GM12878 (cell line): ENCODE data around the gene TNKS2. TPM values are rescaled to one million over a fixed set of nuclear protein-coding genes. Genes with fewer than 3 reads are reported as not detected.

Source experiments
- ATAC-seq: fragments of 200-7000 bp; cut with Tn5 transposase; 3 replicates; pipeline ENCODE4 v1.9.1; 2020; ENCODE audit warnings: mild to moderate bottlenecking, moderate library complexity
- BruUV-seq: library from RNA; stranded (reverse); fragments of 400-500 nt; replicated peaks from 2 replicates; lab custom pipeline; 2021; lab: Mats Ljungman, UMichigan
- CTCF ChIA-PET: fragments of 300-600 bp; sonication (Branson Sonifier 250); formaldehyde crosslinking; extraction: SDS; loops from one replicate; lab custom pipeline; 2021; ENCODE audit warnings: inconsistent platforms; lab: Yijun Ruan, JAX
- POLR2A ChIA-PET: fragments of 350-600 bp; formaldehyde crosslinking; extraction: SDS; loops from one replicate; lab custom pipeline; 2021; ENCODE audit warnings: inconsistent platforms; lab: Charles Lee
- RAD21 ChIA-PET: fragments of 300-600 bp; sonication (Branson Sonifier 250); formaldehyde crosslinking; loops from one replicate; lab custom pipeline; 2023; ENCODE audit warnings: antibody characterized with exemption; ENCODE audit not compliant: unreplicated experiment; lab: Charles Lee
- SMC1A ChIA-PET: fragments of 300-600 bp; sonication (Branson Sonifier 250); formaldehyde crosslinking; loops from one replicate; lab custom pipeline; 2023; ENCODE audit not compliant: unreplicated experiment, uncharacterized antibody; lab: Charles Lee
- DNase-seq: peaks from one replicate; pipeline ENCODE4 v3.0.0-alpha.2; 2011; ENCODE audit warnings: low read depth, low spot score
- FAIRE-seq: peaks from 3 replicates; lab custom pipeline; 2011; peaks lifted over from hg19 to GRCh38; lab: Jason Lieb, UNC
- H2AFZ ChIP-seq: 2 replicates; pipeline ENCODE4 v1.6.0; 2011; ENCODE audit warnings: low read depth, low read length, control low read depth; ENCODE audit not compliant: control insufficient read depth
- H3K27ac ChIP-seq: 2 replicates; pipeline ENCODE4 v1.5.1; 2011; ENCODE audit warnings: control low read depth; ENCODE audit not compliant: control insufficient read depth, insufficient read depth
- H3K27me3 ChIP-seq, 2 experiments: replicated peaks in 1 of 2; 2 replicates each; pipeline versions ENCODE4 v1.6.0 to v1.6.1; 2011; ENCODE audit warnings: low read length in 1 of 2; ENCODE audit not compliant: control insufficient read depth in 2 of 2, insufficient read depth in 2 of 2
- H3K36me3 ChIP-seq, 2 experiments: 2 replicates each; pipeline ENCODE4 v1.5.1; 2011; ENCODE audit warnings: low read length in 1 of 2; ENCODE audit not compliant: control insufficient read depth in 2 of 2, insufficient read depth in 2 of 2
- H3K4me1 ChIP-seq: 2 replicates; pipeline ENCODE4 v1.6.1; 2011; ENCODE audit warnings: mild to moderate bottlenecking, low read length, moderate library complexity, mixed read lengths; ENCODE audit not compliant: control insufficient read depth, insufficient read depth
- H3K4me2 ChIP-seq: 2 replicates; pipeline ENCODE4 v1.6.0; 2011; ENCODE audit warnings: control low read depth; ENCODE audit not compliant: control insufficient read depth, insufficient read depth
- H3K4me3 ChIP-seq: fragments of 200-600 bp; sonication (generic); 2 replicates; pipeline ENCODE4 v1.5.1; 2016
- H3K79me2 ChIP-seq: 2 replicates; pipeline ENCODE4 v1.6.0; 2011; ENCODE audit warnings: low read length; ENCODE audit not compliant: control insufficient read depth, insufficient read depth
- H3K9ac ChIP-seq: 2 replicates; pipeline ENCODE4 v1.8.0; 2011; ENCODE audit warnings: low read length, control low read depth, mixed read lengths; ENCODE audit not compliant: control insufficient read depth, insufficient read depth
- H3K9me3 ChIP-seq: replicated peaks from 3 replicates; pipeline ENCODE4 v1.5.1; 2011; ENCODE audit warnings: mild to moderate bottlenecking, low read length; ENCODE audit not compliant: control insufficient read depth, insufficient read depth
- H4K20me1 ChIP-seq: 2 replicates; pipeline ENCODE4 v1.6.0; 2011; ENCODE audit not compliant: control insufficient read depth, insufficient read depth
- DPF2 ChIP-seq: fragments of 450-650 bp; IDR thresholded peaks from 2 replicates; pipeline ENCODE4 v1.6.1; 2017; ENCODE audit warnings: mild to moderate bottlenecking
- GATAD2B ChIP-seq: fragments of 450-650 bp; conservative IDR thresholded peaks from 2 replicates; pipeline ENCODE4 v1.6.1; 2017; ENCODE audit warnings: low read depth, mild to moderate bottlenecking, moderate library complexity
- HDAC2 ChIP-seq: fragments of 200-600 bp; sonication (generic); IDR thresholded peaks from 2 replicates; pipeline ENCODE4 v1.6.1; 2017
- MTA2 ChIP-seq: fragments of 450-650 bp; IDR thresholded peaks from 2 replicates; pipeline ENCODE4 v1.6.1; 2016; ENCODE audit warnings: low read depth, mild to moderate bottlenecking, moderate library complexity
- RAD21 ChIP-seq: IDR thresholded peaks from 2 replicates; pipeline ENCODE4 v1.6.1; 2011; ENCODE audit warnings: mild to moderate bottlenecking, low read depth, low read length, moderate library complexity; ENCODE audit not compliant: insufficient read depth
- SRF ChIP-seq, 2 experiments: IDR thresholded peaks; 2 replicates each; pipeline ENCODE4 v1.6.1; 2011; ENCODE audit warnings: low read depth in 2 of 2, low read length in 2 of 2, mild to moderate bottlenecking in 1 of 2, moderate library complexity in 1 of 2
- USF2 ChIP-seq: IDR thresholded peaks from 2 replicates; pipeline ENCODE4 v1.6.1; 2011; ENCODE audit warnings: low read depth, low read length, improper control_type of control experiment, borderline replicate concordance
- WGBS: methylation state at CpG from one replicate; pipeline ENCODE4 v1.1.6; 2016; ENCODE audit warnings: low lambda C conversion rate; ENCODE audit not compliant: insufficient replicate concordance, insufficient coverage; ENCODE audit errors: missing lambda C conversion rate; 5-methylcytosine and 5-hydroxymethylcytosine counted together
- in situ Hi-C: fragments of 300-500 bp; cut with MboI; formaldehyde crosslinking; loops from 9 replicates; pipeline ENCODE4 v1.14.3; 2018; ENCODE audit warnings: mixed read lengths
- intact Hi-C: fragments of 100-400 bp; cut with micrococcal nuclease; formaldehyde crosslinking; loops from one replicate; pipeline ENCODE4 v1.14.2; 2022; ENCODE audit not compliant: unreplicated experiment
- polyA plus RNA-seq, 11 experiments: library from polyadenylated mRNA; depleted of rRNA in 4 of 11; unstranded in 6 of 11; stranded (reverse) in 5 of 11; fragments of >200 nt; fragmentation: Nextera tagmentation in 4 of 11; fragmentation: Illumina TruSeq in 1 of 11; extraction: Ambion mirVana in 4 of 11; extraction: Trizol in 1 of 11; gene quantifications; 1 replicate in 1 of 11; 2 replicates in 10 of 11; pipeline versions ENCODE4 v1.2.1 to v1.2.3, GENCODE V29; 2011 to 2016; ENCODE audit warnings: inconsistent platforms in 2 of 11, missing spikeins in 2 of 11, low read depth in 1 of 11
- total RNA-seq, 4 experiments: library from RNA; depleted of rRNA in 3 of 4; stranded (reverse); fragments of >200 nt in 3 of 4; fragmentation: Illumina TruSeq in 1 of 4; extraction: Trizol in 1 of 4; gene quantifications; 2 replicates each; pipeline versions ENCODE4 v1.2.1 to v1.2.3, GENCODE V29; 2013 to 2021

The TNKS2 gene
- total and polyA plus RNA-seq, 10 of the 15 experiments (the other 5 are each of a cell fraction or from before 2014, with no cell fraction given) = 2.9 to 24.2 (median 6.9) TPM

DNA sequence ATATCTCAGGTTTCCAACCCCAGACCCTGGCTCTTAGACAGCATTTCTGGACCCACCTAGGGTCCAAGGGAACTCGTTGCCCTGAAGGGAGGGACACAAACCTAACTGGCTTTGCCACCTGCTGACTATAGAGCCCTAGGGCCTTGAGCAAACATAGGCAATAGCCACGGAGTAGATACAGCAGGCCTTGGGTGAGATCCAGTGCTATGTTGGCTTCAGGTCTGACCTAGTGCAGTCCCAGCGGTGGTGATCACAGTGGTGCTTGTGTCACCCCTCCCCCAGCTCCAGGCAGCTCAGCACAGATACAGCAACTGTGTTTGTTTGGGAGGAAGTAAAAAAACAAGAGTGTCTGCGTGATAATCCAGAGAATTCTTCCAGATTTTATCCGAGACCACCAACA is 9.7 kb upstream of the TNKS2 start:
- intact Hi-C loops = no loop called here
- no peaks in the 10 kb centered on the region for H4K20me1 ChIP-seq
- H3K27ac ChIP-seq = no peak overlapping the region
- ChIA-PET POLR2A (no interaction called here), SMC1A (no interaction called here), CTCF (no interaction called here), RAD21 (no interaction called here)
- H2AFZ ChIP-seq = no peak overlapping the region
- H3K4me3 ChIP-seq = no peak overlapping the region
- no peak for FAIRE-seq
- H3K9ac ChIP-seq = no peak overlapping the region
- BruUV-seq = no TSS peak
- WGBS = 22% methylated on average over 5 of the region's 5 CpGs
- no peak for ATAC-seq
- no peaks in the 10 kb centered on the region for H3K79me2 ChIP-seq
- TF ChIP-seq RAD21 (no peak), DPF2 (no peak), MTA2 (no peak), GATAD2B (no peak), SRF (IDR thresholded peaks at IDR 0.05; ENCODE audit: low read depth in 2 of 2, low read length in 2 of 2) (no peak), USF2 (no peak), HDAC2 (no peak)
- no peak overlapping the region for H3K4me2 ChIP-seq
- H3K27me3 ChIP-seq = peaks cover 0 to 2% of the 10 kb centered on the region in 2 experiments; a peak in 2 of 4 replicates
- in situ Hi-C loops = no loop called here
- no peaks in the 10 kb centered on the region for H3K9me3 ChIP-seq
- H3K36me3 ChIP-seq = no peaks in the 10 kb centered on the region
- H3K4me1 ChIP-seq = no peaks in the 10 kb centered on the region
- DNase-seq = no peak
